ENCODE measurements around the gene EPN1.
A peak's percentile ranks its signal among the peaks of the same experiment; 100 is the strongest.

Gene EPN1

DNA sequence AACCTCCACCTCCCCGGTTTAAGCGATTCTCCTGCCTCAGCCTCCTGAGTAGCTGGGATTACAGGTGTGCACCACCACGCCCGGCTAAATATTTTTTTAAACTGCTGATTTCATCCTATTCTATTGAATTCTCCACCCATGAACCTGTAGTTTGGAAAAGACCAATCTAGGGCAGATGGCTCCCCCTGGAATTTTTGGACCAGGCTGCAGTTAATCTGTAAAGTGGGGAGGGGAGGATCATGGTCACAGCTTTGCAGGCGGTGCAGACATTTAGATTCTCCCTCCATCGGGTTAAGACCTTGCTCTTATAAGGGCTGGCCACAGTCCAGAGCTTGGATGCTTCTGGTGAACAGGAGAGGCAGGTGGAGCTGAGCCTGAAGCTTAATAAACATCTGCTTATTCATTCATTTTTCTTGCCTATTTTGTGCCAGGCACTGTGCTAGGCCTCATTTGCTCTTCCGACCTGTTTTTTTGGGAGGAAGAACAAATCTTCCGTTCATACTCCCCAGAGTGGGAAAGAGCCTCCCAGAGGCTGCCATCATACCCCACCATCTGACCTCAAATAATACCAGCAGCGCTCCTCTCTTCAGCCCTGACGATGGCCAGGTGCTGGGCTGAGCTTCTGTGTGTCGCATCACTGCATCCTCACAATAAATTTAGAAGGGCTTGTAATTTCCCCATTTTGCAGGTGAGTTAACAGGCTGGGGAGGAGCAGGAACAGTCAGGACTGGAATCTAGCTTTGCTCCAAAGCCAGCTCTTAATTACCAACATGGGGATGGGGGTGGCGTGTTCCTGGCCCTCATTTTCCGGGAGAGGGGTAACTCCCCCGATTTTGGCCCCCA lies 27.9 kb upstream of the EPN1 start:
- TF ChIP-seq, protein P1, sequence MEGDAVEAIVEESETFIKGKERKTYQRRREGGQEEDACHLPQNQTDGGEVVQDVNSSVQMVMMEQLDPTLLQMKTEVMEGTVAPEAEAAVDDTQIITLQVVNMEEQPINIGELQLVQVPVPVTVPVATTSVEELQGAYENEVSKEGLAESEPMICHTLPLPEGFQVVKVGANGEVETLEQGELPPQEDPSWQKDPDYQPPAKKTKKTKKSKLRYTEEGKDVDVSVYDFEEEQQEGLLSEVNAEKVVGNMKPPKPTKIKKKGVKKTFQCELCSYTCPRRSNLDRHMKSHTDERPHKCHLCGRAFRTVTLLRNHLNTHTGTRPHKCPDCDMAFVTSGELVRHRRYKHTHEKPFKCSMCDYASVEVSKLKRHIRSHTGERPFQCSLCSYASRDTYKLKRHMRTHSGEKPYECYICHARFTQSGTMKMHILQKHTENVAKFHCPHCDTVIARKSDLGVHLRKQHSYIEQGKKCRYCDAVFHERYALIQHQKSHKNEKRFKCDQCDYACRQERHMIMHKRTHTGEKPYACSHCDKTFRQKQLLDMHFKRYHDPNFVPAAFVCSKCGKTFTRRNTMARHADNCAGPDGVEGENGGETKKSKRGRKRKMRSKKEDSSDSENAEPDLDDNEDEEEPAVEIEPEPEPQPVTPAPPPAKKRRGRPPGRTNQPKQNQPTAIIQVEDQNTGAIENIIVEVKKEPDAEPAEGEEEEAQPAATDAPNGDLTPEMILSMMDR (IDR thresholded peaks at IDR 0.05; ENCODE audit: insufficient read depth, low read depth, low read length, missing control alignments): no peak
- DNase-seq (ENCODE audit: low read depth): no peak
- H3K4me3 ChIP-seq (ENCODE audit: low read length): peak overlapping the region; percentile 64

DNA sequence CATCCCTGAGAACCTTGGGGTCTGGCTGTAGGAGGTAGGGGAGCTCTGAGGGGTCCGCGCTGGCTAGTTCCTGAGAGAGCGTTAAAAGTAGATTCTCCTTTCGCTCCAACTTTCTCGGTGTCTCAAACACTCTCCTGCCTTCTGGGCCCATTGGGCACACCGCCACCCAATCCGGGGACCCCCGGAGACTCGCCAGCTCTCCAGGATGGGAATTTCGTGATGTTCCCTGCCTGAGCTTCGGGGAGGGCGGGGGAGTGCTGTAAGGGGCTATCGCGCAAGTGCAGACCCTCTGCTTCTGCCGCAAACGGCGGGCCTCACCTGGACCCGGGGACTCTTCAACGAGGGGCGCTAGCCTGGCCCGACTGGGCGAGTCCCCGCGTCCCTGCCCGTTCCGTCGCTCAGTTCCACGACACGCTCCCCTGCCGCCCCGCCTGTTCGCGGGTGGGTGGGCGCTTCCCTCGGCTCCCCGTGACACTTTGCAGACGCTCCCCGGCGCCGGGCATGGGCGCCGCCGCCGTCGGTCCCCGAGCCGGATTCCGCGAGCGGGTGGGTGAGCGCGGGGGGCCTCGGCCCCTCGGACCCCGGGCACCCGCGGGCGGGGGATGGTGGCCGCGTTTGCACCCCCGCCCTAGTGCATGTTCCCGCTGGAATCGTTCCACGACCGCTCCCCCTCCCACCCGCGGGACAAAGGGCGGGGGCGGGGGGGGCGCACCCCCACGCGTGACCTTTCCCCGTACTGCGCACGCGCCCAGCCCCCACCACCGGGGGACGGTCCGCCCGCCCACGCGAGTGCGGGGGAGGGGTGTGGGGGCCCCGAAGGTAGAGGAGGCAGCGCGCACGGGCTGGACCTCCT lies 27.1 kb upstream of the EPN1 start, which contains the start of gene CCDC106:
Gene CCDC106, plus strand, starts transcription at position 481 of the 853 bp plus-strand sequence. CDS start 835 bp downstream, outside the sequence.
- TF ChIP-seq, protein P1 (IDR thresholded peaks at IDR 0.05; ENCODE audit: insufficient read depth, low read depth, low read length, missing control alignments): no peak
- H3K4me3 ChIP-seq (ENCODE audit: low read length): peak within 1 kb of the TSS; percentile 64
- DNase-seq (ENCODE audit: low read depth): peak; percentile 65

DNA sequence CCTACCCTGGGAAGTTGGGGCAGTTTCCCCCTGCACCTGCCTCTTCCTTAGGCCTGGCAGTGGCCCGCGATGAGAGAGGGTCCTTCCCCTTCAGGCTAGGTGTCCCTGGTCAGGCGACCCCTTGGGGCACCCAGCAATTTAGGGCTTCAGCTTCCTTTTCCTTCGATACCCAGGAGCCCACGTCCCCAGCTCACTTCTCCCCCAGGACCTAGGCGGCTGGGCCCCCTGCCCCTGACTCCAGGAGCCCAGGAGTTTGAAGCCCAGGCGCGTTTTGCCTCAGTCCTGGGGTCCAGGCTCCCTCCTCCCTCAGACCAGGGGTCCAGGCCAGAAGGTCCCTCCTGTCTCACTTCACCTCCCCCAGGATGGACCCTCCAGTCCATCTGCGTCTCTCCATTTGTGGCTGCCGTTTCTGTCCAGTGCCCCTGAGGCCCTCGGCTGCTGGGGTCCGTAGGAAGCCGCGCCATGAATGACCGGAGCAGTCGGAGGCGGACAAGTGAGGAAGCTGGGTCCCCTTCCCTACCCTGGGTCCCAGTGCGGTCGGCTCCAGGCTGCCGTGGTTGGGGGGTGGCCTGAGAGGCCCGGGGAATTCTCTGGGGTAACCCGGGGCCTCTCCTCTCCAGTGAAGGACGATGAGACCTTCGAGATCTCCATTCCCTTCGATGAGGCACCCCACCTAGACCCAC lies 26.3 kb upstream of the EPN1 start:
- DNase-seq (ENCODE audit: low read depth): no peak
- TF ChIP-seq, protein P1 (IDR thresholded peaks at IDR 0.05; ENCODE audit: insufficient read depth, low read depth, low read length, missing control alignments): no peak
- peak overlapping the region; percentile 64 for H3K4me3 ChIP-seq (ENCODE audit: low read length)

DNA sequence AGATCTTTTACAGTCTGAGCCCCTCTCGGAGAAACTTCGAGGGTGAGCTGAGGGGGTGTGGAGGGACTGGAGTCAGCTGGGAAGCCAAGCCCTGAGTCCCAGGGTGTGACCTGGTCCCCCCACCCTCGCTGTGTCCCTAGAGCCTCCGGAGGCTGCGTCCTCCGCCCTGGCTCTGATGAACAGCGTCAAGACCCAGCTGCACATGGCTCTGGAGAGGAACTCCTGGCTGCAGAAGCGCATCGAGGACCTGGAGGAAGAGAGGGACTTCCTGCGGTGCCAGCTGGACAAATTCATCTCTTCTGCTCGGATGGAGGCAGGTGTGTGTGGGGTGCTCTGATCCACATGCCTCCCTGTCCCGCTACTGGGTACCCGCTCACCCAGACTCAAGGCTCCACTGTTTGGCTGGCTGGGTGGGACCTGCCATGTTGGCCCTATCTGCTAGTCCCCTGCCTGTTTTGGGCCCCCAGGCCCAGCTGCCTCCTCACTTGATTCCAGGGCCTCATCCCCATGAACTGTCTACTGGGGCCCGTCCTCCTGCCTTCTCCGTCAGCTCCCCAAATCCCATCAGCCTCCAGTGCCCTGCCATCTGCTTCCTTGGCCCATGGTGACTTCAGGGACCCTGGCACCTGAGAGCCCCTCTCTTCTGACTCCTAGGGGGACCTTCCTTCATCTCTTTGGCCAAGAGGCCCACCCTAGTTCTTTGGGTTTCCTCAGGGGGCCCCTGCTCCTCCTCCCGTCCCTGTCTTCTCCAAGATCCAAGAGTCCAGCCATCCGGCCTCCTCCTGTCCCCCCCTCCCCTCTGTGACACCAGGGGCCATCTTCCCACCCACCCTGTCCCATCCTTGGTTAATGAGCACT lies 25.5 kb upstream of the EPN1 start:
- TF ChIP-seq, protein P1 (IDR thresholded peaks at IDR 0.05; ENCODE audit: insufficient read depth, low read depth, low read length, missing control alignments): no peak
- no peak for DNase-seq (ENCODE audit: low read depth)
- peak overlapping the region; percentile 64 for H3K4me3 ChIP-seq (ENCODE audit: low read length)

DNA sequence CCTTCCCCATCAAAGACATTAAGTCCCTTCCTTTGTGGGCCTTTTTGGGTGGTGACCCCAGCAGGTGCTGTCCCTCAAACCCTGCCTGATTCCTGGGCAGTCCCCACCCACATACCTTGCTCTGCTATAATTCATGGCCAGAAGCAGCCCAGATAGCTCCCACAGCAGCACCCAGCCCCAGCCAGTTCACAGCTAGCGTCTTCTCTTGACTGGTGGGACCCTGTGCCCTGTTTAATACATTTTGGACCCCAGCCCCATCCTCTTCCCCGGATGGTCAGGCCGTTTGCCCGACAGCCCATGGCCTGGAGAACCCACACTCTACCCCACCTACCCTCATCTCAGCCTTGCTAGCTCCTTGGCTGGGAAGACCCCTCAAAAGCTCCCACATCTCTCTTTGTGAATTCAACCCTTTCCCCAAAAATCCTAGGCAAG lies 24.9 kb upstream of the EPN1 start:
- no peak overlapping the region for H3K4me3 ChIP-seq (ENCODE audit: low read length)
- TF ChIP-seq, protein P1 (IDR thresholded peaks at IDR 0.05; ENCODE audit: insufficient read depth, low read depth, low read length, missing control alignments): no peak
- DNase-seq (ENCODE audit: low read depth): no peak

All from epithelial cell of esophagus (primary cell).